LNCaP clone FGC (cell line): Measurements from ENCODE around the gene RAB31.

ENCODE experiments used
- DNase-seq: peaks from one replicate; pipeline ENCODE4 v3.0.0-alpha.2; 2011; ENCODE audit warnings: low read depth
- H3K4me3 ChIP-seq: 2 replicates; pipeline ENCODE4 v1.5.1; 2011; ENCODE audit warnings: mild to moderate bottlenecking, low read depth, low read length, control low read depth
- TF ChIP-seq, protein P1 (sequence below): IDR thresholded peaks from 2 replicates; pipeline ENCODE4 v1.5.1; 2012; ENCODE audit warnings: mild to moderate bottlenecking; ENCODE audit not compliant: control insufficient read depth, insufficient read depth; ENCODE audit errors: extremely low read depth

Gene RAB31

DNA sequence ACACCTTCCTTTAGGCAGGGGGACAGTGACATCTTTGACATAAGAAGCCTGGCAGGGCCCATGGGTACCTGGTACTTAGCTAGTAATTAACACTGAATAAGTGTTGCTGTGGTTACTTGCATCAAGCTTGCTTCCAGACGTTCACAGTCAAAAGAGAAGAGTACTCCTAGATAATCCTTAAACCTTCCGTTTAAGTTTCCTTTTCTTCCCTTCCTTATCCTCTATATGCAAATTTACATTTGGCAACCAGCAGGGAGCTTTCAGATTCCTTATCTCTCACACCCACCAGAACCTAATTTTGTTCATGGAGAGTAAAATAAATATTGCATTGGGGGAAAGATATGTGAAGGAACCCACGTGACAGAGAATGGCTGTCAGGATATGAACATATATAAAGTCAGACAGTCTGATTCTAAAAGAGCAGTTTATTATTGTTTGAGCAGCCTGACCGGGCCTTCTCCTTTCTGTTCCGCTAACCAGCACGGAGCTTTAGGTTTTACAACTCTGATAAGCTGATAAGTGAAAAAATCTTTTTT is 7.8 kb upstream of the RAB31 start:
- no peak for DNase-seq
- TF ChIP-seq, protein P1, sequence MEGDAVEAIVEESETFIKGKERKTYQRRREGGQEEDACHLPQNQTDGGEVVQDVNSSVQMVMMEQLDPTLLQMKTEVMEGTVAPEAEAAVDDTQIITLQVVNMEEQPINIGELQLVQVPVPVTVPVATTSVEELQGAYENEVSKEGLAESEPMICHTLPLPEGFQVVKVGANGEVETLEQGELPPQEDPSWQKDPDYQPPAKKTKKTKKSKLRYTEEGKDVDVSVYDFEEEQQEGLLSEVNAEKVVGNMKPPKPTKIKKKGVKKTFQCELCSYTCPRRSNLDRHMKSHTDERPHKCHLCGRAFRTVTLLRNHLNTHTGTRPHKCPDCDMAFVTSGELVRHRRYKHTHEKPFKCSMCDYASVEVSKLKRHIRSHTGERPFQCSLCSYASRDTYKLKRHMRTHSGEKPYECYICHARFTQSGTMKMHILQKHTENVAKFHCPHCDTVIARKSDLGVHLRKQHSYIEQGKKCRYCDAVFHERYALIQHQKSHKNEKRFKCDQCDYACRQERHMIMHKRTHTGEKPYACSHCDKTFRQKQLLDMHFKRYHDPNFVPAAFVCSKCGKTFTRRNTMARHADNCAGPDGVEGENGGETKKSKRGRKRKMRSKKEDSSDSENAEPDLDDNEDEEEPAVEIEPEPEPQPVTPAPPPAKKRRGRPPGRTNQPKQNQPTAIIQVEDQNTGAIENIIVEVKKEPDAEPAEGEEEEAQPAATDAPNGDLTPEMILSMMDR = no peak
- no peak overlapping the region for H3K4me3 ChIP-seq

DNA sequence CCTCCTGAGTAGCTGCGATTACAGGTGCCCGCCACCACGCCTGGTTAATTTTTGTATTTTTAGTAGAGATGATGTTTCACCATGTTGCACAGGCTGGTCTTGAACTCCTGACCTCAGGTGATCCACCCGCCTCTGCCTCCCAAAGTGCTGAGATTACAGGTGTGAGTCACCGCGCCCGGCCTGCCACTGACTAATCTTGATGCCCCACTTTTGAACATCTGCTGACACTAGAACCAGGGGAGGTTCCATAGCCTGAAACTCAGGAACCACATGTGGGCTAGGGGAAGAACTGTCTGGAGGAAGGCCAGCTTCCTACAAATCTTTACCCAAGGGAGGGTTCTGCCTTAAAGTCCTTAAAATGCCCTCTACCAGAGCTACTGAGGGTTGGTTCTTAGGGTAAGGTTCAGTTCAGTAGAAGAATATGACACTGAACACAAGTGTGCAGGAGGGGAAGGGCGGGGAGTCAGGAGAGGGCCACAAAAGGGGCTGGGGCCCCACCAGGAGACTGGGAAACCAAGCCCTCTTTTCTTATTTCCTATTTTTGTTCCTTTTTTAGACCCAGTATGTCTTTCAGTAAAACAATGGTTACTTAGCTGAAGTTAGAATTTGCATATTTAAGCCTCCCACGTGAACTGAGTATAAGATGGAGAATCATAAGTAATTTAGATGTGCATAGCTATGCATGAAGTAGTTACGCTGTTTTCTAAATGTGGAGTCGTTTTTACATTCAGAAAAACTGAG is 6.3 kb upstream of the RAB31 start:
- DNase-seq = no peak
- H3K4me3 ChIP-seq = no peak overlapping the region
- TF ChIP-seq, protein P1 = no peak

DNA sequence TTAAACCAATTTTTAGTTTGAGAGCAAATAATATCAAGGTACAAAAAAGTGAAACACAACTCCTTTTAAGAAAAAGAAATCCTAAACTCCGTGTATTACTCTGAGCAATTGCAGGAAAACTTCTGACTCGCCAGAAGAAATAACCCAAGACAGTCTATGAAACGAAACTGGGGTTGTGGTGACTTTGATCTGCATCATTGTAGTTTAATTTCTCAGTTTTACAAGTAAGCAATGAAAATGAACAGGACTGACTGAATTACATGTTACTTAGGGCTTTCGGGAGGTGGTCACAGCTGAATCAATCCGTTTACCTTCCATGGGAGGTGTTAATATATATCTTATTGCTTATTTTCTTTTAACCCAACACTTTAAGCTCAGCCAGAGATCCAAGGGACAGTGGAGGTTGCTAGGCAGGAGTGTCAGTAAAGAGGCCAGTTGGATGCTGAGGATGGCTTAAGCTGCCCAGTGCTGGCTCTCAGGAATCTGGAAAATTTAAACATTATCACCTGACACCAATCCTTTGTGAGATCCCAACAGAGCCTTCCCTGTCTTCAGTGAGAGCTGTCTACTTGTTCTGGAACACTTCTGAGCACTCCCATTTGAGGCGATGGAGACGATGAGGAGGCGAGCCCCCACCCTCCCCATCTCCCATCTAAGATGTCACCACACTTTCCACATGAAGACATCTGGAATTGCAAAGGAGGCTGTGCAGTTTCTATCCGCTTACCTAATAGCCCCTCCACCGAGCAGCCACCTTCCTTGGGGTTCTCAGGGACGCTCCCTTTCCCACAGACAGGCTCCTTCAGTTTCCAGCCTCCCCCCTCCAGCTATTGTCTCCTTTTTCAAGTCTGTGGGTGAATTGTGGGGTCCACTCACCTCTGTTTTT is 3.6 kb upstream of the RAB31 start:
- no peak for DNase-seq
- TF ChIP-seq, protein P1 = no peak
- H3K4me3 ChIP-seq = no peak overlapping the region

DNA sequence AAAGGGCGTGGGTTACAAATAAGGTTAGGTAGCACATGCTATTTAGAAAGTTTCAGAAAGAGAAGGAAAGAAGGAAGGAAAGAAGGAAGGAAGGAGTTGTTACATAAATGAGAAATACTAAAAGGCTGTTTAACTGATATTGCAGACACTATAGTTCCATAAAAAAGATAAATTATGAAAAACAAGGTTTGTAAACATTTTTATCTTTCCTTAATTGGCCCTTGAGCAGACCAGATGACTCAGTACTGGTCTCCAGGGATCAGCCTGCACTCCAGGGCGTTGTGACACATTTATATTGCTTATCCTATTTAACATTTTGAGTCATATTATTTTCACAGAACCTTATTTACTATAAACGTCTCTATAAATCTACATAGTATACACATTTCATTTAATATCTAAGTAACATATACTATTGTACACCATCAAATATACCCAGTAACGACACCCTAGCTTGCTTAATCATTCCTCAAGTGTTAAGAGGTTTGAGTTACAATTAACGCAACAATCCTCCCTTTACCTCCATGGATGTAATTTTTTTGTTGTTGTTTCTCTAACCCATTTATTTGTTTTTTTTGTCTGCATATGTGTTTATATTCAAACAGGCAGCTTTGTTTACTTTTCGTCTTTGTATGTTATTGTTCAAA is 2.8 kb upstream of the RAB31 start:
- DNase-seq = no peak
- TF ChIP-seq, protein P1 = no peak
- H3K4me3 ChIP-seq = no peak overlapping the region

DNA sequence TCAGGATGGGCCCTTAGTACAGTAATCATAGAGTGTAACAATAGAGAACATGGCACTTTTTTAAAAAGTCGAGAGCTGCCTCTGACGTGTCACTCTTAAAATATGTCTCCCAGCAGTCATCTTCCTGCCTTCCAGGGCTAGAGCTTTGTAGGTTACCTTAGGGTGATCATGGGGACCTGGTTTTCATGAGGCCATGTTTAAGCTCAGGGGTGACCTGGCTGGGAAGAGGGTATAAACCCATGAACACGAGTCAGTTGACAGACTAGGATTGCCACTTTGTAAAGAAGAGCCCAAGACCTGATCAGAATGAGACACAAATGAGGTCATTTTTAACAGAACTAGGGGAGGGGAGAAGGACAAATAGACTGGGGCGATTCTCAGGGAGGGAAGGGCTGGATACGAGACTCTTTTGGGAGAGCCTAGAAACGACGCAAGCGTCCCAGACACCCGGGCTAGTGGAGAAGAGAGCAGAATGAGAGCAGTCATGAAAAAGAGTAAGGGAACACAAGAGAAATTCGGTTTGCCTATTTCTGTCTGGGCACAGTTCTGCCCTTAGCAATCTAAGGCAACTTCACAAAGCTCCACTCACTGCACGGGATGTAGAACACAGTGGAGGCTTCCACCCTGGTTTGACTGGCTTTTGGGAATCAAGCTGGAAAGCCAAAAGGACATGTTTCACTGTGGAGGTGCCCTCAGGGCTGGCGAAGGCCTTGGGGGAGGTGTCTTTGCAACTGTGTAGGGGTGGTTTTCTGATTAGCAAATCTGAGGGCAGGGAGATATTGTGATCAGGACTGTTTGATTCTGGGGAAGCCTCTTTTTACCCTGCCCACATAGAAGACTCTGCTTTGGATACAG is 1.8 kb upstream of the RAB31 start:
- no peak overlapping the region for H3K4me3 ChIP-seq
- DNase-seq = no peak
- TF ChIP-seq, protein P1 = no peak
